HepG2 (cell line): Measurements from ENCODE around the gene EVA1A. TPM values are rescaled to one million over a fixed set of nuclear protein-coding genes. Genes with fewer than 3 reads are reported as not detected.

Experiments
- CTCF ChIP-seq: sonication (generic); formaldehyde crosslinking; IDR thresholded peaks from 2 replicates; pipeline ENCODE4 v1.5.0; 2020; ENCODE audit warnings: mild to moderate bottlenecking, missing genetic modification reagents, moderate library complexity
- GATAD2A ChIP-seq: IDR thresholded peaks from 2 replicates; pipeline ENCODE4 v1.6.1; 2016
- HNF1B ChIP-seq: sonication (generic); formaldehyde crosslinking; IDR thresholded peaks from 2 replicates; pipeline ENCODE4 v1.5.1; 2020; ENCODE audit warnings: mild to moderate bottlenecking, moderate library complexity, missing genetic modification reagents
- HNF4A ChIP-seq: sonication (generic); formaldehyde crosslinking; IDR thresholded peaks from 2 replicates; pipeline ENCODE4 v1.4.0; 2020; ENCODE audit warnings: missing genetic modification reagents
- HNRNPH1 ChIP-seq: fragments of 200-400 bp; formaldehyde crosslinking; optimal IDR thresholded peaks from 2 replicates; pipeline ENCODE3; 2017; ENCODE audit warnings: mild to moderate bottlenecking, low read depth, low read length
- KMT2A ChIP-seq: sonication (generic); formaldehyde crosslinking; IDR thresholded peaks from 2 replicates; pipeline ENCODE4 v1.4.0; 2020; ENCODE audit warnings: missing genetic modification reagents
- THAP11 ChIP-seq: IDR thresholded peaks from 2 replicates; pipeline ENCODE4 v1.6.1; 2016; ENCODE audit warnings: missing biosample characterization, missing genetic modification reagents
- TOE1 ChIP-seq: sonication (generic); formaldehyde crosslinking; IDR thresholded peaks from 2 replicates; pipeline ENCODE4 v1.4.0; 2020; ENCODE audit warnings: mild to moderate bottlenecking, missing genetic modification reagents
- TSC22D2 ChIP-seq: sonication (generic); formaldehyde crosslinking; IDR thresholded peaks from 2 replicates; pipeline ENCODE4 v1.5.1; 2020; ENCODE audit warnings: missing genetic modification reagents, mild to moderate bottlenecking, borderline replicate concordance
- ZFP36 ChIP-seq: fragments of 150-350 bp; IDR thresholded peaks from 2 replicates; pipeline ENCODE4 v1.6.1; 2018; ENCODE audit warnings: borderline replicate concordance, low read length, low read depth; ENCODE audit not compliant: partially characterized antibody
- ZFP36L2 ChIP-seq: sonication (generic); formaldehyde crosslinking; IDR thresholded peaks from 2 replicates; pipeline ENCODE4 v1.4.0; 2020; ENCODE audit warnings: missing genetic modification reagents
- ZFP37 ChIP-seq: sonication (generic); formaldehyde crosslinking; IDR thresholded peaks from 2 replicates; pipeline ENCODE4 v1.4.0; 2020; ENCODE audit warnings: missing genetic modification reagents, borderline replicate concordance
- ZMYM3 ChIP-seq: sonication (generic); formaldehyde crosslinking; IDR thresholded peaks from 2 replicates; pipeline ENCODE4 v1.5.1; 2020; ENCODE audit warnings: mild to moderate bottlenecking, missing genetic modification reagents
- ZNF225 ChIP-seq: sonication (generic); formaldehyde crosslinking; IDR thresholded peaks from 2 replicates; pipeline ENCODE4 v1.4.0; 2020; ENCODE audit warnings: mild to moderate bottlenecking, missing genetic modification reagents
- ZNF549 ChIP-seq: sonication (generic); formaldehyde crosslinking; IDR thresholded peaks from 2 replicates; pipeline ENCODE4 v1.5.0; 2020; ENCODE audit warnings: missing genetic modification reagents
- ZNF597 ChIP-seq: sonication (generic); formaldehyde crosslinking; IDR thresholded peaks from 2 replicates; pipeline ENCODE4 v1.5.0; 2020; ENCODE audit warnings: missing genetic modification reagents
- ZNF615 ChIP-seq: sonication (generic); formaldehyde crosslinking; IDR thresholded peaks from 2 replicates; pipeline ENCODE4 v1.5.0; 2020; ENCODE audit warnings: mild to moderate bottlenecking, missing genetic modification reagents, borderline replicate concordance
- ZNF670 ChIP-seq: sonication (generic); formaldehyde crosslinking; IDR thresholded peaks from 2 replicates; pipeline ENCODE4 v1.8.0; 2022; ENCODE audit warnings: mild to moderate bottlenecking, missing genetic modification reagents, borderline replicate concordance
- ZNF709 ChIP-seq: sonication (generic); formaldehyde crosslinking; IDR thresholded peaks from 2 replicates; pipeline ENCODE4 v1.5.0; 2020; ENCODE audit warnings: mild to moderate bottlenecking, missing genetic modification reagents
- ZNF781 ChIP-seq: sonication (generic); formaldehyde crosslinking; IDR thresholded peaks from 2 replicates; pipeline ENCODE4 v1.5.1; 2020; ENCODE audit warnings: borderline replicate concordance, mild to moderate bottlenecking, missing genetic modification reagents; ENCODE audit errors: not compliant biosample characterization
- ZNF841 ChIP-seq: sonication (generic); formaldehyde crosslinking; IDR thresholded peaks from 2 replicates; pipeline ENCODE4 v1.8.1; 2023; ENCODE audit warnings: missing genetic modification reagents, borderline replicate concordance
- polyA plus RNA-seq, 8 experiments: library from polyadenylated mRNA; depleted of rRNA in 3 of 8; stranded (reverse) in 7 of 8; unstranded in 1 of 8; fragments of >200 nt; fragmentation: Illumina TruSeq in 4 of 8; extraction: Trizol in 4 of 8; gene quantifications; 2 replicates each; pipeline versions ENCODE4 v1.2.1 to v1.2.3, GENCODE V29; 2011 to 2016; ENCODE audit warnings: low read depth in 4 of 8, missing spikeins in 1 of 8, mixed read lengths in 1 of 8; ENCODE audit not compliant: insufficient read depth in 1 of 8
- total RNA-seq, 5 experiments: library from RNA; depleted of rRNA; stranded (reverse); fragments of >200 nt; fragmentation: Illumina TruSeq; extraction: Trizol; gene quantifications; 2 replicates each; pipeline ENCODE4 v1.2.3, GENCODE V29; 2016; ENCODE audit warnings: low read depth in 1 of 5
- TF ChIP-seq, protein P1 (sequence below): sonication (generic); formaldehyde crosslinking; IDR thresholded peaks from 2 replicates; pipeline ENCODE4 v1.8.1; 2023; ENCODE audit warnings: mild to moderate bottlenecking, missing genetic modification reagents

Gene EVA1A
- total and polyA plus RNA-seq, 2 of the 13 experiments (the other 11 are each of a cell fraction or from before 2014, with no cell fraction given), result 57.5 to 57.8 TPM

- TF ChIP-seq ZMYM3 (CRISPR knock-in tag) (peak; percentile 49; the same call in 1 of the 2 replicates), ZFP36L2 (CRISPR knock-in tag) (0 out of 2 replicates have a peak, but pooled peaks have one; percentile 15), HNF1B (CRISPR knock-in tag) (peak; percentile 62), HNRNPH1 (no peak), ZNF549 (CRISPR knock-in tag) (0 out of 2 replicates have a peak, but pooled peaks have one; percentile 56), ZFP37 (CRISPR knock-in tag) (peak; percentile 56; the same call in 1 of the 2 replicates), GATAD2A (CRISPR knock-in tag) (peak; percentile 50), THAP11 (CRISPR knock-in tag) (peak; percentile 26; the same call in 1 of the 2 replicates), ZFP36 (no peak), KMT2A (CRISPR knock-in tag) (peak; percentile 89), ZNF597 (CRISPR knock-in tag) (no peak), ZNF781 (CRISPR knock-in tag) (peak; percentile 44), ZNF709 (CRISPR knock-in tag) (0 out of 2 replicates have a peak, but pooled peaks have one; percentile 11), ZNF225 (peak; percentile 65), ZNF841 (CRISPR knock-in tag) (peak; percentile 83; the same call in 1 of the 2 replicates), TSC22D2 (CRISPR knock-in tag) (no peak), HNF4A (CRISPR knock-in tag) (0 out of 2 replicates have a peak, but pooled peaks have one; percentile 23), ZNF670 (CRISPR knock-in tag) (no peak; the same call in 1 of the 2 replicates), CTCF (CRISPR knock-in tag) (no peak; the same call in 1 of the 2 replicates), ZNF615 (CRISPR knock-in tag) (no peak), TOE1 (CRISPR knock-in tag) (no peak)
- TF ChIP-seq, protein P1, sequence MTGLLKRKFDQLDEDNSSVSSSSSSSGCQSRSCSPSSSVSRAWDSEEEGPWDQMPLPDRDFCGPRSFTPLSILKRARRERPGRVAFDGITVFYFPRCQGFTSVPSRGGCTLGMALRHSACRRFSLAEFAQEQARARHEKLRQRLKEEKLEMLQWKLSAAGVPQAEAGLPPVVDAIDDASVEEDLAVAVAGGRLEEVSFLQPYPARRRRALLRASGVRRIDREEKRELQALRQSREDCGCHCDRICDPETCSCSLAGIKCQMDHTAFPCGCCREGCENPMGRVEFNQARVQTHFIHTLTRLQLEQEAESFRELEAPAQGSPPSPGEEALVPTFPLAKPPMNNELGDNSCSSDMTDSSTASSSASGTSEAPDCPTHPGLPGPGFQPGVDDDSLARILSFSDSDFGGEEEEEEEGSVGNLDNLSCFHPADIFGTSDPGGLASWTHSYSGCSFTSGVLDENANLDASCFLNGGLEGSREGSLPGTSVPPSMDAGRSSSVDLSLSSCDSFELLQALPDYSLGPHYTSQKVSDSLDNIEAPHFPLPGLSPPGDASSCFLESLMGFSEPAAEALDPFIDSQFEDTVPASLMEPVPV (CRISPR knock-in tag), result 0 out of 2 replicates have a peak, but pooled peaks have one; percentile 5
These were observed at the start of gene EVA1A (continued) for GRCh38 chr2:75560768-75561565.
